Nasal cavity respiratory epithelium epithelial cell of viscerocranial mucosa (primary cell): ENCODE results near the gene OTOP3. TPM values are rescaled to one million over a fixed set of nuclear protein-coding genes. Genes with fewer than 3 reads are reported as not detected.

Source experiments
- total RNA-seq: library from RNA; depleted of rRNA; stranded (reverse); fragments of >200 nt; gene quantifications from 2 replicates; pipeline ENCODE4 v1.2.3, GENCODE V29; 2014

The OTOP3 gene
- total RNA-seq, result 0.34 TPM in 1 of 2 replicates, not detected in the other

GRCh38 chr17:74935585-74936469 lies at the start of gene OTOP3:
OTOP3 (plus strand) TSS chr17:74935898; CDS start chr17:74935922, 24 bp downstream.

DNA sequence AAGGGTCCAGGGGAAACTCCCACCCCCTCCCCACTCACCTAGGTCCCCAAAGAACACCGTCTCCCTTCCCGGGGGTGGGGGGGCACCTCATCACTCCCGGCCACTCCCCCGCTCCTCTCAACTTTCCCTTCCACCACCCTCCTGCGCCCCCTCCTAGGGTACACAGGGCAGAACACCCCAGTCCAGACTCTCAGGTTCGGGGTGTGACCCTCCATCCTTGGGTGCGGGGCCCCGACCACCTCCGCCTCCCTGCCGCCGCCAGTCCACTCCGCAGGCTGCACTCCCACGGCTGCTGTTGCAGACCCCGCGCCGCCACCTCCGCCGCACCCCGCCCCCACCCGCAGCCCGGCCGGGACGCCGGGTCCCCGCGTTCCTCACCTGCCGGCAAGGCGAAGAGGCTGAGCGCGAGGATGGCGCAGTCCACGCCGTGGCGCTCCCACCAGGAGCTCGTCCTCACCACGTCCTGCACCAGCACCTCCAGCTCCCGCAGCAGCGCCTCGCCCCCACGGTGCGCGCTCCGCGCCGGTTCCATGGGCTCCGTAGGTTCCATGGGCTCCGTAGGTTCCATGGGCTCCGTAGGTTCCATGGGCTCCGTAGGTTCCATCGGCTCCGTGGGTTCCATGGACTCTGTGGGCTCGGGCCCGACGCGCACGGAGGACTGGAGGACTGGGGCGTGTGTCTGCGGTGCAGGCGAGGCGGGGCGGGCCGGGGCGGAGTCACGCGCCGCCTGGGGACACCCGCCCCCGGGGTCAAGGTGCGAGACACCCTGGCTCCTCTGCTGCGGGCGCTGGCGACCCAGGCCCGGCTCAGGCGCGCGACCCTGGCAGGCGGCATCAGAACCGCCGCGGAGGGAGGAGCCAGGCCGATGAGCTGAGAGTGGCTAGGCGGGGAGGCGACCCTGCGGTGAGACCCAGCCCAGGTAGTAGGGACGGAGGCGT lies 42.5 kb upstream of the OTOP3 start, which contains the start of gene FADS6:
Gene FADS6 (minus strand): TSS at position 660 of the 938 bp plus-strand sequence. CDS start 38 bp downstream, at position 622.

GRCh38 chr17:74922694-74923537 lies 12.8 kb upstream of the OTOP3 start, which contains the start of gene USH1G:
USH1G (minus strand) TSS chr17:74923255; CDS start chr17:74923073, 182 bp downstream.

GRCh38 chr17:74924250-74924948 lies 11.3 kb upstream of the OTOP3 start, which contains the start of gene OTOP2:
OTOP2 (plus strand) TSS chr17:74924273; CDS start chr17:74924633, 360 bp downstream.

GRCh38 chr17:74972107-74972972 lies 36.6 kb downstream of the OTOP3 start, which contains the start of gene HID1:
HID1 (minus strand) TSS chr17:74972759; CDS start chr17:74972656, 103 bp downstream.

GRCh38 chr17:74987418-74987908 lies 51.8 kb downstream of the OTOP3 start, which contains the start of gene CDR2L:
CDR2L (plus strand) TSS chr17:74987632; CDS start chr17:74988044, 412 bp downstream.

Other genes with a start within 250 kb of the OTOP3 start
- not detected in 2 replicates for gene CD300LF, start 223.0 kb upstream of the OTOP3 start, total RNA-seq
- gene RAB37, start 198.6 kb upstream of the OTOP3 start, total RNA-seq, result 0.28 TPM in 1 of 2 replicates, not detected in the other
- gene NHERF1, start 187.3 kb upstream of the OTOP3 start, total RNA-seq, result 34.5 and 208 TPM in 2 replicates
- 30.1 and 33.3 TPM in 2 replicates for gene NAT9, start 159.6 kb upstream of the OTOP3 start, total RNA-seq
- under 0.01 and 0.14 TPM in 2 replicates for gene GRIN2C, start 76.0 kb upstream of the OTOP3 start, total RNA-seq
- gene FDXR, start 62.9 kb upstream of the OTOP3 start, total RNA-seq, result 18.6 and 52.3 TPM in 2 replicates
- gene FADS6, start 42.3 kb upstream of the OTOP3 start, total RNA-seq, result 0.21 and 0.34 TPM in 2 replicates
- 3.3 and 3.4 TPM in 2 replicates for gene USH1G, start 12.6 kb upstream of the OTOP3 start, total RNA-seq
- 0.34 TPM in 1 of 2 replicates, not detected in the other for gene OTOP2, start 11.6 kb upstream of the OTOP3 start, total RNA-seq
- 0.71 and 6.8 TPM in 2 replicates for gene HID1, start 36.9 kb downstream of the OTOP3 start, total RNA-seq
- 6.2 and 12.5 TPM in 2 replicates for gene CDR2L, start 51.7 kb downstream of the OTOP3 start, total RNA-seq
- gene MRPL58, start 76.8 kb downstream of the OTOP3 start, total RNA-seq, result 20.9 and 26.7 TPM in 2 replicates
- gene ATP5PD, start 111.1 kb downstream of the OTOP3 start, total RNA-seq, result 159 and 181 TPM in 2 replicates
- 8.5 and 13.8 TPM in 2 replicates for gene KCTD2, start 111.3 kb downstream of the OTOP3 start, total RNA-seq
- gene SLC16A5, start 152.1 kb downstream of the OTOP3 start, total RNA-seq, result 19.1 and 20.5 TPM in 2 replicates
- 2.7 and 4.3 TPM in 2 replicates for gene ARMC7, start 174.1 kb downstream of the OTOP3 start, total RNA-seq
- gene NT5C, start 195.8 kb downstream of the OTOP3 start, total RNA-seq, result 14.8 and 56.7 TPM in 2 replicates
- gene JPT1, start 218.6 kb downstream of the OTOP3 start, total RNA-seq, result 159 and 172 TPM in 2 replicates
- gene SUMO2, start 247.1 kb downstream of the OTOP3 start, total RNA-seq, result 56.1 and 60.5 TPM in 2 replicates